NT2/D1 (cell line): ENCODE measurements around the gene OR8S1.
"Not testable (repeated sequence)": the region's sequence is repeated elsewhere in the genome, so short reads cannot be mapped to it uniquely, and the experiment has no call there.

ENCODE experiments used
- DNase-seq: peaks from one replicate; pipeline ENCODE4 v3.0.0-alpha.2; 2011; ENCODE audit warnings: low read depth, low spot score
- H3K27me3 ChIP-seq: 2 replicates; pipeline ENCODE4 v1.6.0; 2011; ENCODE audit warnings: mild to moderate bottlenecking; ENCODE audit not compliant: insufficient read length, insufficient read depth
- H3K36me3 ChIP-seq: 2 replicates; pipeline ENCODE4 v1.6.1; 2011; ENCODE audit warnings: mild to moderate bottlenecking, low read length, mixed read lengths; ENCODE audit not compliant: insufficient read depth, insufficient read length
- H3K4me1 ChIP-seq: 2 replicates; pipeline ENCODE4 v1.5.1; 2011; ENCODE audit not compliant: insufficient read depth, insufficient read length
- H3K4me3 ChIP-seq: 2 replicates; pipeline ENCODE4 v1.5.1; 2011; ENCODE audit warnings: low read depth; ENCODE audit not compliant: insufficient read length
- H3K9ac ChIP-seq: 2 replicates; pipeline ENCODE4 v1.6.0; 2011; ENCODE audit warnings: low read depth; ENCODE audit not compliant: insufficient read length
- H3K9me3 ChIP-seq: 2 replicates; pipeline ENCODE4 v1.5.1; 2011; ENCODE audit warnings: mild to moderate bottlenecking, low read length; ENCODE audit not compliant: insufficient read depth
- SUZ12 ChIP-seq: IDR thresholded peaks from 2 replicates; pipeline ENCODE4 v1.6.1; 2011; ENCODE audit not compliant: insufficient read length, insufficient read depth; ENCODE audit errors: extremely low read depth
- YY1 ChIP-seq: IDR thresholded peaks from 2 replicates; pipeline ENCODE4 v1.6.1; 2011; ENCODE audit not compliant: insufficient read length, insufficient read depth
- ZNF274 ChIP-seq: IDR thresholded peaks from 2 replicates; pipeline ENCODE4 v1.6.1; 2011; ENCODE audit warnings: mild to moderate bottlenecking, low read depth, low read length

OR8S1 gene

GRCh38 chr12:48525332-48525731 is at the start of gene OR8S1:
Gene OR8S1 (plus strand): TSS chr12:48525632. CDS start chr12:48525632, 0 bp downstream.
- Histone ChIP-seq H3K4me3 (no peak within 1 kb of the TSS), H3K4me1 (no peaks in the 10 kb centered on the region), H3K27me3 (no peaks in the 10 kb centered on the region), H3K36me3 (no peaks in the 10 kb centered on the region), H3K9me3 (no peaks in the 10 kb centered on the region; the same call in 1 of the 2 replicates), H3K9ac (no peak within 1 kb of the TSS)
- TF ChIP-seq SUZ12: no peak
- no peak for TF ChIP-seq YY1
- no peak for TF ChIP-seq ZNF274
- no peak for DNase-seq

- Histone ChIP-seq H3K4me3 (no peak within 1 kb of the TSS), H3K9ac (no peak within 1 kb of the TSS), H3K9me3 (no peaks in the 10 kb centered on the region; the same call in 1 of the 2 replicates), H3K4me1 (no peaks in the 10 kb centered on the region), H3K36me3 (no peaks in the 10 kb centered on the region), H3K27me3 (no peaks in the 10 kb centered on the region)
- no peak for TF ChIP-seq YY1
- no peak for TF ChIP-seq ZNF274
- TF ChIP-seq SUZ12: no peak
- DNase-seq: no peak
These were observed 43.2 kb upstream of the OR8S1 start, which contains the start of gene C12orf54 for GRCh38 chr12:48482198-48482597. Gene C12orf54 (plus strand): TSS chr12:48482498. CDS start chr12:48483297, 799 bp downstream.

DNA sequence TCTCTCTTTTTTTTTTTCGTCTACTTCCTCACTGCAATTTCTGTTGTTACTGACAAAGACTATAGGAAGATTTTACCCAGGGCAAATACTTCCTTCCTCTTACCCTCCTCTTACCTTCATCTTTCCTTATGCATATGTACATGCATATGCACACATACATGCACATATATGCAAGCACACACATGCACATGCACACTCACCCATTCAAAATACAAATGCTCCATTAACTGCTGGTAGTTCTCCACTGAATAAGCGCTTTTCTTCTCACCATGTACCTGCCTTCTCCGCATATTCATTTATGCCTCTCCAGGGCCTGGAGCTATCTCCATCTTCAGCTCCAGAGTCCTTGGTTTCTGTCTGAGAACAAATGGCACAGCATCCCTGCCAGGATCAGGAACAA is 42.5 kb upstream of the OR8S1 start:
- DNase-seq: no peak
- no peaks in the 10 kb centered on the region for H3K4me1 ChIP-seq
- no peaks in the 10 kb centered on the region for H3K27me3 ChIP-seq
- H3K4me3 ChIP-seq: no peak overlapping the region
- TF ChIP-seq SUZ12 (no peak), ZNF274 (no peak), YY1 (no peak)
- no peaks in the 10 kb centered on the region for H3K36me3 ChIP-seq
- H3K9me3 ChIP-seq: no peaks in the 10 kb centered on the region; the same call in 1 of the 2 replicates
- no peak overlapping the region for H3K9ac ChIP-seq

GRCh38 chr12:48486261-48486660 is 39.2 kb upstream of the OR8S1 start:
- H3K4me1 ChIP-seq: no peaks in the 10 kb centered on the region
- no peak overlapping the region for H3K4me3 ChIP-seq
- H3K27me3 ChIP-seq: no peaks in the 10 kb centered on the region
- no peaks in the 10 kb centered on the region; the same call in 1 of the 2 replicates for H3K9me3 ChIP-seq
- DNase-seq: no peak
- no peaks in the 10 kb centered on the region for H3K36me3 ChIP-seq
- TF ChIP-seq YY1 (no peak), ZNF274 (no peak), SUZ12 (no peak)
- no peak overlapping the region for H3K9ac ChIP-seq

- TF ChIP-seq SUZ12 (no peak), ZNF274 (no peak), YY1 (no peak)
- no peak overlapping the region for H3K9ac ChIP-seq
- H3K4me1 ChIP-seq: no peaks in the 10 kb centered on the region
- no peaks in the 10 kb centered on the region; the same call in 1 of the 2 replicates for H3K9me3 ChIP-seq
- H3K4me3 ChIP-seq: no peak overlapping the region
- H3K27me3 ChIP-seq: no peaks in the 10 kb centered on the region
- H3K36me3 ChIP-seq: no peaks in the 10 kb centered on the region
- DNase-seq: no peak
These were observed 38.8 kb upstream of the OR8S1 start for GRCh38 chr12:48486679-48487078.

DNA sequence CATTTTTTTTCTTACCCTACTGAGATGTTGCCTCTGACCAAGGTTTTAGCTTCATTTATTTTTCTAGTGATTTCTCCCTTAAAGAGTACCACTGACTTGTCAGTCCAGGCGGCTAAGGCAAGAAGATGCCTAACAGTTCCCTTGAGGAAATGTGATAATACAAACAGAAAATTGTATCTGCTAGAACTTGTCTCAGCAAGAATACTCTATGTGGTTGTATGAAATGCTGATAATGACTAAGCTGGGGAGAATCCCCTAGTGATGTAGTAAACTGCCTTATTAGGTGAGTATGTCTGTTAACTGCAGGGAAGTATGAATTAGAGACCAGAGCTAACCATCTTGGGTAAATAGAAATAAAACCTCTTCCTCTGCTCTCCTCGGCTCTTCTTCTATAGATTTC is 36.4 kb upstream of the OR8S1 start:
- H3K36me3 ChIP-seq: no peaks in the 10 kb centered on the region
- no peak for DNase-seq
- H3K9ac ChIP-seq: no peak overlapping the region
- no peaks in the 10 kb centered on the region for H3K27me3 ChIP-seq
- no peaks in the 10 kb centered on the region for H3K9me3 ChIP-seq
- H3K4me1 ChIP-seq: no peaks in the 10 kb centered on the region
- H3K4me3 ChIP-seq: no peak overlapping the region
- TF ChIP-seq ZNF274: no peak
- no peak for TF ChIP-seq YY1

DNA sequence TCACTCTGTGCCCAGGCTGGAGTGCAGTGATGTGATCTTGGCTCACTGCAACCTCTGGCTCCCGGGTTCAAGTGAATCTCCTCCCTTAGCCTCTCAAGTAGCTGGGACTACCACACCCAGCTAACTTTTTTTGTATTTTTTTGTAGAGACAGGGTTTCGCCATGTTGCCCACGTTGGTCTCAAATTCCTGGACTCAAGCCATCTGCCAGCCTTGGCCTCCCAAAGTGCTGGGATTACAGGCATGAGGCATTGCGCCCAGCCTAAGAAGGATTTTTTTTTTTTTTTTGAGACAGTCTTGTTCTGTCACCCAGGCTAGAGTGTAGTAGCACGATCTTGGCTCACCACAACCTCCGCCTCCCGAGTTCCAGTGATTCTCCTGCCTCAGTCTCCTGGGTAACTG is 36.0 kb upstream of the OR8S1 start:
- H3K4me1 ChIP-seq, H3K36me3 ChIP-seq, H3K27me3 ChIP-seq, H3K9ac ChIP-seq, DNase-seq, H3K4me3 ChIP-seq, H3K9me3 ChIP-seq: not testable (repeated sequence)

DNA sequence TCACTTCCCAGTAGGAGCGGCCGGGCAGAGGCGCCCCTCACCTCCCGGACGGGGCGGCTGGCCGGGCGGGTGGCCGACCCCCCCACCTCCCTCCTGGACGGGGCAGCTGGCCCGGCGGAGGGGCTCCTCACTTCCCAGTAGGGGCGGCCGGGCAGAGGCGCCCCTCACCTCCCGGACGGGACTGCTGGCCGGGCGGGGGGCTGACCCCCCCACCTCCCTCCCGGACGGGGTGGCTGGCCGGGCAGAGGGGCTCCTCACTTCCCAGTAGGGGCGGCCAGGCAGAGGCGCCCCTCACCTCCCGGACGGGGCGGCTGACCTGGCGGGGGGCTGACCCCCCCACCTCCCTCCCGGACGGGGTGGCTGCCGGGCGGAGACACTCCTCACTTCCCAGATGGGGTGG is 25.2 kb upstream of the OR8S1 start:
- DNase-seq, H3K27me3 ChIP-seq, H3K4me1 ChIP-seq, H3K36me3 ChIP-seq, H3K9ac ChIP-seq, H3K4me3 ChIP-seq, H3K9me3 ChIP-seq: not testable (repeated sequence)

DNA sequence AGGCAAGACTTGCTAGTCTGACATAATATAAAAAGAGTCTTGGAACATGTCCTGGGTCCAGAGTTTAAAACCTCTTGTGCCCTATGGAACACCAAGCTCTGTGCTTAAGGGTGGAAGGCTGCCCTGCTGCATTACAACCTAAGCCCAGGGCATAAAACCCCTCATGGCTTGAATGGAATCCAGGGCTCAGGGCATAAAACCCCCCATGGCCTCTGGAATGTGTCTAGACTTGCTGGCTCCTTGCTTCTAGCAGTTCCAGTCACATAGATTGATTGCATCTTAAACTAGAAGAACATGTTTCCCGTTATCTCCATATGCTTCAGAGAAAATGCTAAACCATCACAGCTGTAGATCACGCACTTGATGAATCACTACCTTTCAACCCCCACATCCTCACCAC is 18.6 kb upstream of the OR8S1 start:
- not testable (repeated sequence) for H3K36me3 ChIP-seq, H3K9ac ChIP-seq, H3K4me1 ChIP-seq, H3K27me3 ChIP-seq, H3K4me3 ChIP-seq
- peak; percentile 9 for DNase-seq
- peaks cover 25% of the 10 kb centered on the region for H3K9me3 ChIP-seq
